MM.1S (cell line): Measurements from ENCODE around the gene EPHB6.

ENCODE experiments used
- DNase-seq: peaks from one replicate; pipeline ENCODE4 v3.0.0-alpha.2; 2015
- H2AFZ ChIP-seq: fragments of 300-600 bp; sonication (generic); 2 replicates; pipeline ENCODE4 v1.6.0; 2016; ENCODE audit warnings: antibody characterized with exemption, low read length
- H3F3A ChIP-seq: fragments of 300-600 bp; sonication (generic); 2 replicates; pipeline ENCODE4 v1.6.1; 2016; ENCODE audit warnings: mild to moderate bottlenecking, antibody characterized with exemption, low read length, moderate library complexity, mixed read lengths; ENCODE audit not compliant: insufficient read depth
- H3K27ac ChIP-seq: fragments of 300-600 bp; sonication (generic); 2 replicates; pipeline ENCODE4 v1.5.1; 2016; ENCODE audit warnings: mild to moderate bottlenecking, low read length
- H3K27me3 ChIP-seq: fragments of 300-600 bp; sonication (generic); replicated peaks from 2 replicates; pipeline ENCODE4 v1.6.0; 2016; ENCODE audit warnings: low read length; ENCODE audit not compliant: insufficient read depth
- H3K36me3 ChIP-seq: fragments of 300-600 bp; sonication (generic); replicated peaks from 2 replicates; pipeline ENCODE4 v1.6.1; 2016; ENCODE audit warnings: mild to moderate bottlenecking, low read length, mixed read lengths; ENCODE audit not compliant: insufficient read depth
- H3K4me1 ChIP-seq: fragments of 300-600 bp; sonication (generic); 2 replicates; pipeline ENCODE4 v1.6.1; 2016; ENCODE audit warnings: low read length, mixed read lengths
- H3K4me2 ChIP-seq: fragments of 300-600 bp; sonication (generic); 2 replicates; pipeline ENCODE4 v1.6.0; 2016; ENCODE audit warnings: low read depth, low read length
- H3K4me3 ChIP-seq: fragments of 300-600 bp; sonication (generic); 2 replicates; pipeline ENCODE4 v1.5.1; 2016; ENCODE audit warnings: low read length, mixed read lengths
- H3K79me2 ChIP-seq: fragments of 300-600 bp; sonication (generic); 2 replicates; pipeline ENCODE4 v1.6.1; 2016; ENCODE audit warnings: mixed run types, low read length, mixed read lengths
- H3K9ac ChIP-seq: fragments of 300-600 bp; sonication (generic); 2 replicates; pipeline ENCODE4 v1.6.1; 2016; ENCODE audit warnings: low read length, mixed read lengths
- H3K9me2 ChIP-seq: fragments of 300-600 bp; sonication (generic); replicated peaks from 2 replicates; pipeline ENCODE4 v1.6.1; 2016; ENCODE audit warnings: mild to moderate bottlenecking, low read length, mixed read lengths; ENCODE audit not compliant: insufficient read depth
- H3K9me3 ChIP-seq: fragments of 300-600 bp; sonication (generic); replicated peaks from 2 replicates; pipeline ENCODE4 v1.6.1; 2016; ENCODE audit warnings: mild to moderate bottlenecking, low read length, mixed read lengths; ENCODE audit not compliant: insufficient read depth
- H4K20me1 ChIP-seq: fragments of 300-600 bp; sonication (generic); 2 replicates; pipeline ENCODE4 v1.6.1; 2016; ENCODE audit warnings: mild to moderate bottlenecking, low read length, moderate library complexity, mixed read lengths; ENCODE audit not compliant: insufficient read depth
- CTCF ChIP-seq: fragments of 300-600 bp; sonication (generic); IDR thresholded peaks from 2 replicates; pipeline ENCODE4 v1.5.1; 2016; ENCODE audit warnings: antibody characterized with exemption, low read length, mixed read lengths
- EZH2 ChIP-seq: fragments of 300-600 bp; sonication (generic); optimal IDR thresholded peaks from 2 replicates; pipeline ENCODE3; 2017; ENCODE audit warnings: low read depth, mild to moderate bottlenecking, antibody characterized with exemption, low read length, mixed read lengths
- EZH2phosphoT487 ChIP-seq: fragments of 300-600 bp; sonication (generic); IDR thresholded peaks from 2 replicates; pipeline ENCODE4 v1.6.1; 2018; ENCODE audit warnings: antibody characterized with exemption, low read length

The EPHB6 gene

GRCh38 chr7:142883145-142883544 is 28.3 kb downstream of the EPHB6 start:
- Histone ChIP-seq H3K4me2 (no peak overlapping the region), H3K36me3 (no peaks in the 10 kb centered on the region), H3K27me3 (peaks cover 17% of the 10 kb centered on the region; the same call in 1 of the 2 replicates), H3K9me3 (no peaks in the 10 kb centered on the region), H2AFZ (no peak overlapping the region), H3K9ac (no peak overlapping the region), H3F3A (no peaks in the 10 kb centered on the region), H4K20me1 (no peaks in the 10 kb centered on the region), H3K9me2 (no peaks in the 10 kb centered on the region), H3K4me3 (no peak overlapping the region), H3K4me1 (no peaks in the 10 kb centered on the region), H3K27ac (no peak overlapping the region), H3K79me2 (no peaks in the 10 kb centered on the region)
- no peak for DNase-seq
- TF ChIP-seq EZH2phosphoT487: no peak

GRCh38 chr7:142883571-142884285 is 28.9 kb downstream of the EPHB6 start:
- peaks cover 14% of the 10 kb centered on the region; the same call in 1 of the 2 replicates for H3K27me3 ChIP-seq
- H3K36me3 ChIP-seq: no peaks in the 10 kb centered on the region
- no peaks in the 10 kb centered on the region for H3K79me2 ChIP-seq
- H3K4me2 ChIP-seq: no peak overlapping the region
- no peak for DNase-seq
- H4K20me1 ChIP-seq: no peaks in the 10 kb centered on the region
- H3F3A ChIP-seq: no peaks in the 10 kb centered on the region
- no peak overlapping the region for H2AFZ ChIP-seq
- H3K4me1 ChIP-seq: no peaks in the 10 kb centered on the region
- no peak overlapping the region for H3K27ac ChIP-seq
- H3K9ac ChIP-seq: no peak overlapping the region
- no peaks in the 10 kb centered on the region for H3K9me2 ChIP-seq
- H3K9me3 ChIP-seq: no peaks in the 10 kb centered on the region
- no peak overlapping the region for H3K4me3 ChIP-seq
- TF ChIP-seq EZH2phosphoT487 (no peak), CTCF (no peak), EZH2 (no peak)

GRCh38 chr7:142884286-142884640 is 29.4 kb downstream of the EPHB6 start:
- Histone ChIP-seq H3K4me2 (no peak overlapping the region), H3F3A (no peaks in the 10 kb centered on the region), H3K27ac (no peak overlapping the region), H2AFZ (no peak overlapping the region), H3K9me3 (no peaks in the 10 kb centered on the region), H3K27me3 (peaks cover 10% of the 10 kb centered on the region; the same call in 1 of the 2 replicates), H3K4me1 (no peaks in the 10 kb centered on the region), H3K79me2 (no peaks in the 10 kb centered on the region), H3K4me3 (no peak overlapping the region), H3K9ac (no peak overlapping the region), H3K9me2 (no peaks in the 10 kb centered on the region), H4K20me1 (no peaks in the 10 kb centered on the region), H3K36me3 (no peaks in the 10 kb centered on the region)
- TF ChIP-seq EZH2phosphoT487: no peak
- TF ChIP-seq EZH2: no peak
- no peak for TF ChIP-seq CTCF
- DNase-seq: no peak
